ENCODE data around the gene ALPI. TPM values are rescaled to one million over a fixed set of nuclear protein-coding genes. Genes with fewer than 3 reads are reported as not detected.
"Not testable (repeated sequence)": the region's sequence is repeated elsewhere in the genome, so short reads cannot be mapped to it uniquely, and the experiment has no call there.

ALPI gene
- not detected for total RNA-seq
- polyA plus RNA-seq = not detected
- total RNA-seq = 0 reads per million in 6 experiments

DNA sequence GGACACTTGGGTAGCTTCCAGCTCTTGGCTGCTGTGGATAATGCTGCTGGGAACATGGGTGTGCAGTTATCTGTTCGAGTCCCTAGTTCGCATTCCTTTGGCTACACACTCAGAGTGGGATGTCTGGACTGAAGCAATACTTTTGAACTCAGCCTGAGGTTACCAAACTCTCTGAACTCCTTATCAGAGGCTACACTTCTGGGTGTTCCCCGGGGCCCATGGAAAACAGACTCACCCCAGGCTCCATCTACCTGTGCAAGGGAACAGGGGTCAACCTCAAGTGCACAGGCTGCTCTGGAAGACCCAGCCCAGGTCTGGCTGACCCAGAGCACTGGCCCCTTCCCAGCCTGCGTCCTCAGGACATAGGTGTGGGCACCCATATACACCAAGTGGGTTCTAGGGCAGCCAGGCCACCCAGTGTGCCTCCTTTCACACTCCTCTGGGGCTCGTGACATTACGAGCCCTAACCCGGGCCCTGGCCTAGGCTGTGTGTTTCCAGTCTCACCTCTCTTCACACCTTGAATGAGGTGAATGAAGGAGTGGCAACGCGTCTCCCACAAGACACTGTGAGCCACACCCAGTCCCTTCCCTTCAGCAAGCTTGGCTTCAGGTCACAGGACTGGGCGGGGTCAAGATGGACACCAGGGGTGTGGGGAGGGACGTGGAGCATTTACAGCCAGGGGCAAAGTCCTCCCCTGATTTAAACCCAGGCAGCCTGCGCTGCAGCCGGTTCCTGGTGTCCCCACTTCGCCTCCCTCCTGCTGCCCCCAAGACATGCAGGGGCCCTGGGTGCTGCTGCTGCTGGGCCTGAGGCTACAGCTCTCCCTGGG is at the start of gene ALPI:
ALPI (plus strand) TSS at position 728 of the 830 bp plus-strand sequence; CDS start at position 775, 47 bp downstream.
- DNase-seq (peak in 1 of 10 donors; percentile 37), ATAC-seq (no peak)
- peaks cover 2 to 49% (median 18%) of the 10 kb centered on the region in 5 donors for H3K27me3 Mint-ChIP-seq
- no peaks in the 10 kb centered on the region for H3K4me1 Mint-ChIP-seq
- no peaks in the 10 kb centered on the region for H3K36me3 Mint-ChIP-seq
- POLR2A ChIA-PET = no interaction called here
- no peak within 1 kb of the TSS for H3K27ac Mint-ChIP-seq
- no peaks in the 10 kb centered on the region for H3K9me3 Mint-ChIP-seq
- H3K4me3 Mint-ChIP-seq = no peak within 1 kb of the TSS

DNA sequence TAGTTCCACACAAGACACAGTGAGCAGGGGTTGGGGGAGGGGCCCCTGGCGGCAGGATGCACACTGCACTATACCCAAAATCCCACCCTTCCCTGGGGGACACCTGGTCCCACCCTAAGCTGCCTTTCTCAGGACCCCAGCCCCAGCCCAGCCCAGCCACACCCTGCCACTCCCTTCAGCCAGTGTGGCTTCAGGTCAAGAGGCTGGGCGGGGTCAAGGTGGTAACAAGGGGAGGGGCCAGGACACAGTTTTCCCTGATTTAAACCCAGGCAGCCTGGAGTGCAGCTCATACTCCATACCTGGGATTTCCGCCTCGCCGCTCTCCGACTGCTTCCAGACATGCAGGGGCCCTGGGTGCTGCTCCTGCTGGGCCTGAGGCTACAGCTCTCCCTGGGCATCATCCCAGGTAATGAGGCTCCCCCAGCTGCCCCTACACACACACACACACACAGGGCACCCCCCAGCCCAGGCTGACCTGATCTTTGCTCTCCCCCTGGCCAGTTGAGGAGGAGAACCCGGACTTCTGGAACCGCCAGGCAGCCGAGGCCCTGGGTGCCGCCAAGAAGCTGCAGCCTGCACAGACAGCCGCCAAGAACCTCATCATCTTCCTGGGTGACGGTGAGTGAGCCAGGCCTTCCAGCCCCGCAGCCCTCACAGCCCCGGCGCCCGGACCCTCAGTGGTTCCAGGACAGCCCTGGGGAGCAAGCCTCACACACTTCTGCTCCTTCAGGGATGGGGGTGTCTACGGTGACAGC is 49.2 kb upstream of the ALPI start, which contains the start of gene ALPG:
ALPG (plus strand) TSS at position 289 of the 755 bp plus-strand sequence; CDS start at position 340, 51 bp downstream.
- Mint-ChIP-seq H3K4me1 (peaks cover 0 to 2% (median 0%) of the 10 kb centered on the region in 4 donors), H3K36me3 (no peaks in the 10 kb centered on the region), H3K27ac (no peak within 1 kb of the TSS), H3K9me3 (no peaks in the 10 kb centered on the region), H3K4me3 (no peak within 1 kb of the TSS), H3K27me3 (peaks cover 0 to 17% (median 6%) of the 10 kb centered on the region in 5 donors)
- ATAC-seq (no peak), DNase-seq (no peak)
- POLR2A ChIA-PET = no interaction called here

DNA sequence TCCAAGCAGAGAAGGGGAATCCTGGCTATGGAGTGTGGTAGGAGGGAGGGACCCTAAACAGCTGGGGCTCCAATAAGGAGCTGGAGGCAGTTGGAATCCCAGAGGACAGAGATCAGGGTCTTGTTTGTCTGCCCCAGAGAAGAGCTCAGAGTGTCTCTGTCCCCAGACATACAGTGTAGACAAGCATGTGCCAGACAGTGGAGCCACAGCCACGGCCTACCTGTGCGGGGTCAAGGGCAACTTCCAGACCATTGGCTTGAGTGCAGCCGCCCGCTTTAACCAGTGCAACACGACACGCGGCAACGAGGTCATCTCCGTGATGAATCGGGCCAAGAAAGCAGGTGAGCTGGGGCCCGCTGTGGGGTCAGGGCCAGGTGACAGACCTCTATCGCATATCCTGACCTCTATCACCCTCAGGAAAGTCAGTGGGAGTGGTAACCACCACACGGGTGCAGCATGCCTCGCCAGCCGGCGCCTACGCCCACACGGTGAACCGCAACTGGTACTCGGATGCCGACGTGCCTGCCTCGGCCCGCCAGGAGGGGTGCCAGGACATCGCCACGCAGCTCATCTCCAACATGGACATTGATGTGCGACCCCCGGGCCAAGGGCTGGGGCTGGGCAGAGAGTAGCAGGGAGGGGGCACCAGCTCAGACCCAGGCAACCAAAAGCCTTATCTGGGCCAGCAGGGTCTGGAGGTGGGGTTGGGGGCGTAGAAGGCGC is 48.4 kb upstream of the ALPI start:
- H3K4me3 Mint-ChIP-seq, H3K36me3 Mint-ChIP-seq, H3K4me1 Mint-ChIP-seq, H3K27ac Mint-ChIP-seq, H3K9me3 Mint-ChIP-seq, DNase-seq, ATAC-seq, POLR2A ChIA-PET: not testable (repeated sequence)
- H3K27me3 Mint-ChIP-seq = peaks cover 0 to 17% (median 6%) of the 10 kb centered on the region in 5 donors

DNA sequence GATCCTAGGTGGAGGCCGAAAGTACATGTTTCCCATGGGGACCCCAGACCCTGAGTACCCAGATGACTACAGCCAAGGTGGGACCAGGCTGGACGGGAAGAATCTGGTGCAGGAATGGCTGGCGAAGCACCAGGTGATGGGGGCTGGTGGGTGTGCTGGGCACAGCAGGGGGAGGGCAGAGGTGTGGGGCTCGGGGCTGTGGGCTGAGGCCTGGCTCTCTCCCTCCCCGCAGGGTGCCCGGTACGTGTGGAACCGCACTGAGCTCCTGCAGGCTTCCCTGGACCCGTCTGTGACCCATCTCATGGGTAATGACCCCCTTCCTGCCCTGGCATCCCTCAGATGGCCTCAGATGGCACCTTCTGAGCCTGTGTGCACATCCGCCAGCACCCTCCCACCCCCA is 47.7 kb upstream of the ALPI start:
- POLR2A ChIA-PET, H3K27ac Mint-ChIP-seq, H3K9me3 Mint-ChIP-seq, H3K4me3 Mint-ChIP-seq, H3K36me3 Mint-ChIP-seq, DNase-seq, ATAC-seq, H3K4me1 Mint-ChIP-seq: not testable (repeated sequence)
- H3K27me3 Mint-ChIP-seq = peaks cover 0 to 17% (median 6%) of the 10 kb centered on the region in 5 donors

DNA sequence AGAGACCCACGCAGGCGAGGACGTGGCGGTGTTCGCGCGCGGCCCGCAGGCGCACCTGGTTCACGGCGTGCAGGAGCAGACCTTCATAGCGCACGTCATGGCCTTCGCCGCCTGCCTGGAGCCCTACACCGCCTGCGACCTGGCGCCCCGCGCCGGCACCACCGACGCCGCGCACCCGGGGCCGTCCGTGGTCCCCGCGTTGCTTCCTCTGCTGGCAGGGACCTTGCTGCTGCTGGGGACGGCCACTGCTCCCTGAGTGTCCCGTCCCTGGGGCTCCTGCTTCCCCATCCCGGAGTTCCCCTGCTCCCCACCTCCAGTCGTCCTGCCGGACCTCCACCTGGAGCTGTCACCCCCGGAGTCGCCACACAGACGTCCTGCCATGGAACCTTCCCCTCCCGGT is 46.3 kb upstream of the ALPI start:
- POLR2A ChIA-PET, DNase-seq, H3K9me3 Mint-ChIP-seq, H3K27ac Mint-ChIP-seq, H3K36me3 Mint-ChIP-seq, H3K4me3 Mint-ChIP-seq: not testable (repeated sequence)
- Mint-ChIP-seq H3K4me1 (peaks cover 5 to 14% (median 10%) of the 10 kb centered on the region in 4 donors), H3K27me3 (peaks cover 2 to 24% (median 6%) of the 10 kb centered on the region in 5 donors)
- peak; percentile 44 to 61 for ATAC-seq

DNA sequence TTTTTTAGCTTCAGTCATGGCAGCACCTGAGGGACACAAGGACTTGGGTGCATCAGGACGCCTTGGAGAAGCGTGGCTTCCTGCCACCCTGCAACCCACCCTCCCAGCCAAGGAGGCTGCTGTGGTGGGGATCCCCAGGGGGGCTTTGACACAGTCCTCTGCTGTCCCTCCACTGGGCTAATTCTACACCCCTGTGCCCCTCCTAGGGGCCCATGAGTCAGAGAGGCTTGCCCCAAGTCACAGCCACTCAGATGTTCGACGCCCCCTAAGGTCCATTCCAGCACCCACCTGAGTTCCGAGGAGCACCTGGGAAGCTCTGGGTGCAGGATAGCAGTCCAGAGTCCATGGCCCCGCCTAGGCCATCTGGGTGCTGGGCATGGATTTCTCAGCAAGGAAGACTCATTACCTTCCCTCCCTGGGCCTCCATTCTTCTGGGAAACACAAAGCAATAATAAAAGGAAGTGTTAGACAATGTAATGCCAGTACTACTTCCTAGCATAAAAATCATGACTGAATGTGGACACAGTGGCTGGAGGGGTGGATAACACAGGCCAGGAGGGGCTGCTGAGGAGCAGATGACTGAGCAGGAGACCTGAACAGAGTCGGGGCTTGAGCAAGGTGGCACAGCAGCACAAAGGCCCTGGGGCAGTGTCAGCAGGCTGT is 45.6 kb upstream of the ALPI start:
- no peaks in the 10 kb centered on the region for H3K9me3 Mint-ChIP-seq
- peaks cover 5 to 14% (median 10%) of the 10 kb centered on the region in 4 donors for H3K4me1 Mint-ChIP-seq
- H3K4me3 Mint-ChIP-seq = no peak overlapping the region
- DNase-seq (no peak), ATAC-seq (no peak)
- no peak overlapping the region for H3K27ac Mint-ChIP-seq
- POLR2A ChIA-PET = no interaction called here
- no peaks in the 10 kb centered on the region for H3K36me3 Mint-ChIP-seq
- peaks cover 2 to 27% (median 6%) of the 10 kb centered on the region in 5 donors for H3K27me3 Mint-ChIP-seq

DNA sequence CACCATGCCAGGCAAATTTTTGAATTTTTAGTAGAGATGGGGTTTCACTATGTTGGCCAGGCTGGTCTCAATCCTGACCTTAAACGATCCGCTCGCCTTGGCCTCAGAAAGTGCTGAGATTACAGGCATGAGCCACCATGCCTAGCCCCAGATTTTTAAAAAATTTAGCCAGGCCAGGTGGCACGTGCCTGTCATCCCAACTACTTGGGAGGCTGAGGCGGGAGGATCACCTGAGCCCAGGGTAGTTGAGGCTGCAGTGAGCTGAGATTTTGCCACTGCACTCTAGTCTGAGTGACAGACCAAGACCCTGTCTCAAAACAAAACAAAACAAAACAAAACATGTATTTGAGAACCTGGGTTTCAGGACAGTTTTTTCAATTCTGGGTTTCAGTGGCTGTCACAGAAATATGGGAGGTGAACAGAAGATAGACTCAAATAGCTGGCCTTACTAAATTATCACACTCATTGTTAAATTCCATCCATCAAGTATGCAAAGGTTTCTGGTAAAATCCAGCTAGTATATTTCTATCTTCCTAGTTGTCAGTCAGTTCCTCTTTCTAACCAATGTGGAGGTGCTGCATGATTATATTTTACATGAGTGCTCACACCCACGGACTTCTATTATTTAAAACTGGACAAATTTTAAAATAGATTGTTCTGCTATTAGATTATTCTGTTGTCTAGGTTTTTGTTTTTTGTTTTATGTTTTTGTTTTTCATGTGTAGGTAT is 43.9 kb upstream of the ALPI start:
- H3K27ac Mint-ChIP-seq = no peak overlapping the region
- no peak overlapping the region for H3K4me3 Mint-ChIP-seq
- POLR2A ChIA-PET = no interaction called here
- no peaks in the 10 kb centered on the region for H3K9me3 Mint-ChIP-seq
- peaks cover 8 to 42% (median 16%) of the 10 kb centered on the region in 5 donors for H3K27me3 Mint-ChIP-seq
- no peak for DNase-seq
- H3K36me3 Mint-ChIP-seq = no peaks in the 10 kb centered on the region
- peaks cover 5 to 14% (median 10%) of the 10 kb centered on the region in 4 donors for H3K4me1 Mint-ChIP-seq
- ATAC-seq = no peak

DNA sequence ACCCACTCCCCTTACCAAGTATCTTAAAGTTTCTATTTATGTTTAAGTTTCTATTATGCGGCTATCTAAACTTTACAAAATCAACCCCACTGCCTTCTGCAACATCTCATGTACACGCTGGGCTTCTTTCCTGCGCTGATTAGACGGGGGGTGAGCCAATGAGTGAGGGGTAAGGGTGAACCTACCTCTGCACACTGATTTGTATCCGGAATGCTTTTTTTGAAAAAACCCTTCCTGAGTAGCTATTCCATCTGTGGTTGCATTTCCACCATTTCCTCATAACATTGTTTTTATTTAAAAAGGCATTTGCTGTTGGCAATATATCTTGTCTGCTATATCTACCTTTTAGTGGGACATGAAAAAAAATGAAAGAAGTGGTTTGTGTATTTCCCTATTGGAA is 43.0 kb upstream of the ALPI start:
- DNase-seq (no peak), ATAC-seq (no peak)
- Mint-ChIP-seq H3K27me3 (peaks cover 8 to 43% (median 16%) of the 10 kb centered on the region in 5 donors), H3K4me3 (peak overlapping the region in 1 of 10 donors; percentile 4), H3K9me3 (no peaks in the 10 kb centered on the region), H3K4me1 (peaks cover 5 to 14% (median 10%) of the 10 kb centered on the region in 4 donors), H3K27ac (no peak overlapping the region), H3K36me3 (no peaks in the 10 kb centered on the region)
- POLR2A ChIA-PET = no interaction called here

DNA sequence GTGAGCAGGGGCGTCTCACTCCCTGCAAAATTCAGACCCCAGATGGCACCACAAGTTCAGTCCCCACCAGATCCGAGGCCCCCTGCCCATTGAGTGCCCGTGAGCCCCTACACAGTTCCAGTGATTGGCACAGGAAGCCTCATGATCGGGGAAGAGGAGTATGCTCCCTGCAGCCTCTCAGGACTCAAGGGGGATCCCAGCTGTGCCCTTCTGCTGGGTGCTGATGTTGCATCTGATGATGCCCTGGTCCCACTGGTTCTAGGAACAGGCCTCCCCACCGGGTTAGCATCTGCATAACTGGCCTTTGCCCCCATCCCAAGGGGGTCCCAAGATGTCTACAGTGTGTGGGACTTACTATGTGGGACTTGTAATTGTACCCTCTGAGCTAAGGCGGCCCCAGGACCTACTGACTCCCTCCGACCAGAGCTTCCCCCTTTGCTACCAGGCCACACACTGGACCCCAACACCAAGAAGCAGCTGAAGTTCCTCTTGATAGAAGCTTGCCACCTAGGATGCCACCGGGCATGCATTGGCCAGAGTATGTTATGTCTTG is 40.7 kb upstream of the ALPI start:
- H3K27ac Mint-ChIP-seq = peak overlapping the region in 1 of 10 donors; percentile 19
- peaks cover 13 to 52% (median 21%) of the 10 kb centered on the region in 5 donors for H3K27me3 Mint-ChIP-seq
- no peak overlapping the region for H3K4me3 Mint-ChIP-seq
- H3K9me3 Mint-ChIP-seq = no peaks in the 10 kb centered on the region
- no peaks in the 10 kb centered on the region for H3K36me3 Mint-ChIP-seq
- ATAC-seq (no peak), DNase-seq (no peak)
- POLR2A ChIA-PET = no interaction called here
- peaks cover 11 to 30% (median 21%) of the 10 kb centered on the region in 4 donors for H3K4me1 Mint-ChIP-seq

DNA sequence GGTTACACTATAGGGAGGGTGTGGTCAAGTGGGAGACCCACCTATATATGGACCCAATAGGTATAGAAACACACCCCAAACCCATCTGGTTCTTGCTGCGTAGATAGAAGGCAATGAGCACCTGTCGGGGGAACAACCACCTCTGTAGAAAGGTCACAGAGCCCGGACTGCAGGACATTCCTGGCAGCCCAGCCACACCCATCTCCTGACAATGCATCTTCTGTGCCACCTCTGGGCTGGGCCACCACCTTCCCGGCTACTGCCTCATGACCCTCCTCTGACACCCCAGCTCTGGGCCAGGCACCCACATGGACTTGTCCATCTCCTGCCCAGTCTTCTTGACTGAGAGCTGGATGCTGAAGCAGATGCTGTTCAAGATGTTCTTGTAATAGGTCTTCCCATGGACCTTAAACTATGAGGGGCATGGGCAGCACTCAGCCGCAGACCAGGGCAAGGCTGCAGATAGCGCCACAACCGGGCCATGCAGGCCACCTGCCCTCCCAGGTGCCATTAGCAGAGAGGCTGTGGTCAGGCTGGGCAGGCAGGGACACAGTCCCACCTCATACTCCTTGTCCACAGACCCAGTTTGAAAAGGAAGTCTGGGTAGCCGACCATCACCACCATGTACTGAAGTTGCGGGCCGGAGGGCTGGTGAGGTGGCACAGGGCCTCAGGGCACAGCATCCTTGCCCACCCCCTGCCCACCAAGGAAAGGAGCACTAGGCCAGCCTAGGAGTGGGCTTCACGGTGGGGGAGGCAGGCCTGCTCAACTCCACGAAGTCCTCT is 40.0 kb upstream of the ALPI start:
- POLR2A ChIA-PET = no interaction called here
- Mint-ChIP-seq H3K27me3 (peaks cover 13 to 45% (median 18%) of the 10 kb centered on the region in 5 donors), H3K4me1 (peaks cover 11 to 34% (median 24%) of the 10 kb centered on the region in 4 donors), H3K36me3 (no peaks in the 10 kb centered on the region), H3K4me3 (no peak overlapping the region), H3K9me3 (no peaks in the 10 kb centered on the region), H3K27ac (peak overlapping the region in 1 of 10 donors; percentile 19)
- DNase-seq (no peak), ATAC-seq (no peak)

Data from naive thymus-derived CD8-positive, alpha-beta T cell (primary cell).